Measurements from ENCODE around the gene AGBL1. TPM values are rescaled to one million over a fixed set of nuclear protein-coding genes. Genes with fewer than 3 reads are reported as not detected.

Gene AGBL1
- total RNA-seq, 2 donors from 2014 or later, result not detected

DNA sequence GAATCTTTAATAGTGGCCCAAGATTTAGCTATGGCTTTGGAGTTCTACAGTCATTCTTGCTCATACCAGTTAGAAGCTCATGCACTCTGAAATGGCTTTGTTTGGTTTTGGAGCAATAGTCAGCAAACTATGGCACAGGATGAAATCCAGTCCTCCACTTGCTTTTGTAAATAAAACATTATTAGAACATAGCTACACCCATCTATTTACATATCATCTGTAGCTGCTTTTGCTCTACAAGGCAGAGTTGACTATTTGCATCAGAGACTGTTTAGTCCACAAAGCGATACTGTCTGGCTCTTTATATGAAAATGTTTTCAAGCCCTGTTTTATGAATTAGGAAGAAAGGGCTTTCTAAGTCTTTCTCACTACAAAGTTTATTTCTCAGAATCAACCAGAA lies 716.9 kb downstream of the AGBL1 start:
- ATAC-seq (ENCODE audit: insufficient number of reproducible peaks, low FRiP score, low read depth), result no peak
- no peaks in the 10 kb centered on the region for H3K4me1 ChIP-seq (ENCODE audit: control insufficient read depth in 1 of 2, low read depth in 2 of 2)
- no peak for DNase-seq (ENCODE audit: low spot score)
- H3K9me3 ChIP-seq, result no peaks in the 10 kb centered on the region
- H3K36me3 ChIP-seq, result no peaks in the 10 kb centered on the region
- no peaks in the 10 kb centered on the region for H3K27me3 ChIP-seq (replicated peaks; ENCODE audit: insufficient read depth)
- H3K4me3 ChIP-seq, result no peak overlapping the region
- TF ChIP-seq CTCF (IDR thresholded peaks at IDR 0.05), result no peak
- no peak overlapping the region for H3K27ac ChIP-seq

DNA sequence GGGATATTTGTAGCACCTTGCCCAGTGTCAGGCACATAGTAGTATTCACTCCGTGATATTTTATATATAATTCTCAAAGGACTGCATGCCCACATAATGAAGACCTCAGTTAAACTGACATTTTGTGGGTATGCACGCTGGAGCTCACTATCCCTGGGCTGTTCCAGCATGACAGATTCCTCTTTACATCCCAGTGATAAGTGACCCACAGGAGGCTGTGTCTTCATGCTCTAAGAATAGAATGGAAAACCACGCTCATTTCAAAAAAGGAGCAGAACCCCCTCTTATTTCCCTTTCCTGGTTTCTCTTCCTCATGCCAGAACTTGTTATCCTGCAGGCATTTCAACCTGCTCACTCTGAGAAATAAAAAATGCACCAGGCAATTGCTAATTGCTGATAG lies 717.5 kb downstream of the AGBL1 start:
- Histone ChIP-seq H3K27me3 (replicated peaks; ENCODE audit: insufficient read depth) (no peaks in the 10 kb centered on the region), H3K9me3 (no peaks in the 10 kb centered on the region), H3K27ac (no peak overlapping the region), H3K36me3 (no peaks in the 10 kb centered on the region), H3K4me1 (ENCODE audit: control insufficient read depth in 1 of 2, low read depth in 2 of 2) (no peaks in the 10 kb centered on the region), H3K4me3 (no peak overlapping the region)
- no peak for DNase-seq (ENCODE audit: low spot score)
- TF ChIP-seq CTCF (IDR thresholded peaks at IDR 0.05), result no peak
- ATAC-seq (ENCODE audit: insufficient number of reproducible peaks, low FRiP score, low read depth), result no peak

DNA sequence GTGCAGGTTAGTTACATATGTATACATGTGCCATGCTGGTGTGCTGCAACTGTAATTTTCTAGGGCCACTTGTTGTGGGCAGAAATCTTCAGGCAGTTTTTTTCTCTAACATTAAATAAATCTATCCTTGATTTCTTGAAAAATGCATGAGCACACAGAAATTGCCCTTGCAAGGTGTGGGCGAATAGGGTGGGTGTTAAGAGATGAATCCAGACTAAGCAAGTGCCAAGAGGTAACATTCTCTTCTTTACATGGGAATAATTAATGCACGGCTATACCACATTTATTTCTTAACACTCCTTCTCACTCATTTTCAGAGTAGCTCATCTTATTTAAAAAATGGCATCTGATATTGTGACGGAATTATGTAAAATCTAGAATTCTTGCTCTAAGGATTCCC lies 719.6 kb downstream of the AGBL1 start:
- no peaks in the 10 kb centered on the region for H3K36me3 ChIP-seq
- no peak overlapping the region for H3K4me3 ChIP-seq
- no peak for TF ChIP-seq CTCF (IDR thresholded peaks at IDR 0.05)
- H3K4me1 ChIP-seq (ENCODE audit: control insufficient read depth in 1 of 2, low read depth in 2 of 2), result no peaks in the 10 kb centered on the region
- H3K27me3 ChIP-seq (replicated peaks; ENCODE audit: insufficient read depth), result no peaks in the 10 kb centered on the region
- DNase-seq (ENCODE audit: low spot score) (no peak), ATAC-seq (ENCODE audit: insufficient number of reproducible peaks, low FRiP score, low read depth) (no peak)
- H3K9me3 ChIP-seq, result no peaks in the 10 kb centered on the region
- H3K27ac ChIP-seq, result no peak overlapping the region

GRCh38 chr15:86802244-86802643 lies 722.6 kb downstream of the AGBL1 start:
- no peak for TF ChIP-seq CTCF (IDR thresholded peaks at IDR 0.05)
- H3K27ac ChIP-seq, result no peak overlapping the region
- no peaks in the 10 kb centered on the region for H3K9me3 ChIP-seq
- H3K4me3 ChIP-seq, result no peak overlapping the region
- H3K4me1 ChIP-seq (ENCODE audit: control insufficient read depth in 1 of 2, low read depth in 2 of 2), result no peaks in the 10 kb centered on the region
- ATAC-seq (ENCODE audit: insufficient number of reproducible peaks, low FRiP score, low read depth) (no peak), DNase-seq (ENCODE audit: low spot score) (no peak)
- H3K36me3 ChIP-seq, result no peaks in the 10 kb centered on the region
- no peaks in the 10 kb centered on the region for H3K27me3 ChIP-seq (replicated peaks; ENCODE audit: insufficient read depth)

DNA sequence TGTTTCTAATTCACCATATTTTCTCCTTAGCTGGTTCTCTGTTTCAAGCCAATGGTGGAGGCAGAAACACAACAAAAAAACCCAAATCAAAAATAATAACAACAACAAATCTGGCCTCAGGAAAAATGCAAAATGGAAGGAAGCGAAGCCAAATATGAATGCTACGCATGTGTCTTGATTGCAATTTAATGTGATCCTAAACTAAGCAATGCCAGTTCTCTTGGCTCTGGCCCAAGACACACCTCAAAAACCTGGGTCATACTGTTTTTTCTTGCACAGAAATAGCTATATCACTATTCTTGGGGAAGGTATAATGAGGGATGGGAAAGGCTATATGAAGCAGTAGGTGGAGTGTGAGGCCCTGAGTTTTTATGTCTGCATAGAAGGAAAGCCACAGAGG lies 724.7 kb downstream of the AGBL1 start:
- Histone ChIP-seq H3K27me3 (replicated peaks; ENCODE audit: insufficient read depth) (no peaks in the 10 kb centered on the region), H3K4me3 (no peak overlapping the region), H3K4me1 (ENCODE audit: control insufficient read depth in 1 of 2, low read depth in 2 of 2) (no peaks in the 10 kb centered on the region), H3K9me3 (no peaks in the 10 kb centered on the region), H3K27ac (no peak overlapping the region), H3K36me3 (no peaks in the 10 kb centered on the region)
- ATAC-seq (ENCODE audit: insufficient number of reproducible peaks, low FRiP score, low read depth) (no peak), DNase-seq (ENCODE audit: low spot score) (no peak)
- no peak for TF ChIP-seq CTCF (IDR thresholded peaks at IDR 0.05)

Measured in thoracic aorta (tissue), 2 donors.